Astrocyte of the spinal cord (primary cell): Measurements from ENCODE around the gene PCDHAC2.

Source experiments
- DNase-seq: peaks from one replicate; pipeline ENCODE4 v3.0.0; 2011; ENCODE audit warnings: low read depth, low spot score
- H3K4me3 ChIP-seq: 2 replicates; pipeline ENCODE4 v1.5.1; 2011; ENCODE audit warnings: low read depth, mild to moderate bottlenecking, low read length, moderate library complexity
- CTCF ChIP-seq: IDR thresholded peaks from 2 replicates; pipeline ENCODE4 v1.5.1; 2012; ENCODE audit warnings: low read depth, mild to moderate bottlenecking, low read length, inconsistent platforms
- in situ Hi-C: cut with HindIII; loops from 2 replicates; pipeline ENCODE4 v1.10.0; 2017; ENCODE audit warnings: low sequenced_read_pairs

The PCDHAC2 gene

GRCh38 chr5:140934964-140935606 lies 31.2 kb upstream of the PCDHAC2 start:
- no peak overlapping the region for H3K4me3 ChIP-seq
- no peak for DNase-seq
- no peak for TF ChIP-seq CTCF
- in situ Hi-C loops = no loop called here

GRCh38 chr5:140946578-140946977 lies 19.7 kb upstream of the PCDHAC2 start:
- in situ Hi-C loops = no loop called here
- H3K4me3 ChIP-seq = no peak overlapping the region
- DNase-seq = no peak
- TF ChIP-seq CTCF = no peak

- in situ Hi-C loops = no loop called here
- H3K4me3 ChIP-seq = no peak overlapping the region
- no peak for DNase-seq
- no peak for TF ChIP-seq CTCF
Observed at GRCh38 chr5:140951636-140952035, 14.6 kb upstream of the PCDHAC2 start.

DNA sequence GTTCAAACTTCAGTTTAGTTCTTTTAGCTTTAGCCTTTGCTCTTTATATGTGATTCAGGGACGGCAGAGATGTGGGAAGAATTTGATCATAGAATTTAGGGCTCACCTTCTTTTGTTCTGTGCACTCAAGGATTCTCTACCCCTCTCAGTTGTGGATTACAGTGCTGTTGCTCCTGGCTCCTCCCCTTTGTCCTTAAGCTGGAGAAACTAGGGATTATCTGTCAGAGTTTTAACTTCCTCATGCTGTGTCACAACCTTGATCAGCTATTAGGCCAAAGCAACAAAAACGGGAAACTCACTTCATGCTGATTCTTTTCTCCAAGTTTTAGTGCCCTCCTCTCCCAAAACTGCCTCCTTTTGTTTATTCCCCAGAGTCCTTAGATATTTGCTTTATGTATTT lies 13.0 kb upstream of the PCDHAC2 start:
- no peak for TF ChIP-seq CTCF
- in situ Hi-C loops = no loop called here
- no peak overlapping the region for H3K4me3 ChIP-seq
- DNase-seq = no peak

DNA sequence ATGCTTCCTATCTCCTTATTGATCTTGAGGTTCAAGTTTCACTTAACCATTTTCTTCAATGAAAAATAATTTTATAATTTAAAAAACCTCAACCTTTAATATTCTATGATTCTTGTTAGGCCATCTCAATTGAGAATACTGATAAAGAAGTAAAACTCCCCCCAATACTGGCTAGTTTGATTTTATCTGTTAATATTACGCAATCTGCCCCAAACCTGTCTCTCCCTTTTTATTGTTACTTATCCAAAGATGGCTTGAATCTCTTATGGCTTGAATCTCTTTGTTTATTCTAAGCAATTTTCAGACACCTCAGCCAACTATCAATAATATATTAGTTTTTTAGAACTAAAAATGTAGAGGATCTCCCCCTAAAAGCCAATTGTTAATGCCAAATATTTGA lies 4.1 kb upstream of the PCDHAC2 start:
- no peak for TF ChIP-seq CTCF
- no peak for DNase-seq
- no peak overlapping the region for H3K4me3 ChIP-seq
- in situ Hi-C loops = no loop called here

DNA sequence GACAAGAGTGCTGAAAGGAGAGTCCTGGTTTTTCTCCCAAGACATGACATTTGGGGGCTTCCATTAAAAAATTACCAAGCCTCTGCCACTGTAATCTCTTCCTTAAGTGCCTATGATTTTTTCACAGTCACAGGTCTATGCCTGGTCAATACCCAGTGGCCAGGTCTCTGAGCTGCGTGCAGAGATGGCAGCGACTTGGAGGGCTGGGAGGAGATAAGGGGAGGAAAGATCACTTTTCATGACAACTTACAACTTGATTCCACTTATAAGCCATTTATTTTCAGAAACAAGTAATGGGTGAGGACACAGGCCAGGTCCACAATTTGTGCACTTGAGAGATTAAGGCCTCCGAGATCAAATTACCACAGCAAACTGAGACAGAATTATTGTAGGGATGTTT lies 1.9 kb upstream of the PCDHAC2 start:
- H3K4me3 ChIP-seq = no peak overlapping the region
- in situ Hi-C loops = no loop called here
- no peak for DNase-seq
- TF ChIP-seq CTCF = no peak

DNA sequence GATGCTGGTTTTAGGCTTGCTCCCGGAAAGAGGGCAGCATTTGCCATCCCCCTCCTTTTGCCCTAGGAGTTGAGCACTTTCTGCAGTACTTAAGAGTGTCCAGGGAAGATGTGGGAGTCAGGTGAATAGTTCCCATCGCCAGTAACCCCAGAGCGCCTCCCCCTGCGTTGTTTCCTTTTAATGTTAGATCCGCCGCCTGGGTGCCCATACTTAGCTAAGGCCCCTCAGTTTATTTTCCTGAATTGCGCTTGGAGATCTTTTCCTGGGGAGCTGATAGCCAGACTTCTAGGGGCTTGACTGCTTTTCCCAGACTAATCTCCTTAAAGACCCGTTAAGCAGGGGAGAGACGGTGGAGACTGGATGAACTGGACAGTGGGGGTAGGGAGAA lies 377 bp upstream of the PCDHAC2 start:
- no peak for DNase-seq
- peak overlapping the region; percentile 37 for H3K4me3 ChIP-seq
- in situ Hi-C loops = no loop called here
- TF ChIP-seq CTCF = no peak
